ENCODE results near the gene CCL20.

DNA sequence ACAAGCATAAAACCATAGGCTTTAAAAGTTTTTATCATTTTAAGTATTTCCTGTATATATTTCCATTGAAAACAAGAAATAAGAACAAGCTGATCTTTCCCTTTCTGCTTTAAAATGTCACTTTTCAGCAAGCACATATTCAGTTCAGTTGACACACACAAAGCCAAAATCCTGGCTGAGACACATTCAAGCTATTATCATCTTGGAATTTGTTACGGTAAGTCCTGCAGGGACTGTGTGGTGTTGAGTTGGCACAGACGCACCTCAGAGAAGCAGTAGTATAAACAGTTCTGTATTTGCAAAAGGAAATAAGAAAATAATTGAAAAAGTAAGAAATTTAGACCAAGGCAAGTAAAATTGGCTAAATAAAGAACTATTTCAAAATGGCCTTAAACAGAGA, 47.4 kb downstream of the CCL20 start:
- TF ChIP-seq, protein P1, sequence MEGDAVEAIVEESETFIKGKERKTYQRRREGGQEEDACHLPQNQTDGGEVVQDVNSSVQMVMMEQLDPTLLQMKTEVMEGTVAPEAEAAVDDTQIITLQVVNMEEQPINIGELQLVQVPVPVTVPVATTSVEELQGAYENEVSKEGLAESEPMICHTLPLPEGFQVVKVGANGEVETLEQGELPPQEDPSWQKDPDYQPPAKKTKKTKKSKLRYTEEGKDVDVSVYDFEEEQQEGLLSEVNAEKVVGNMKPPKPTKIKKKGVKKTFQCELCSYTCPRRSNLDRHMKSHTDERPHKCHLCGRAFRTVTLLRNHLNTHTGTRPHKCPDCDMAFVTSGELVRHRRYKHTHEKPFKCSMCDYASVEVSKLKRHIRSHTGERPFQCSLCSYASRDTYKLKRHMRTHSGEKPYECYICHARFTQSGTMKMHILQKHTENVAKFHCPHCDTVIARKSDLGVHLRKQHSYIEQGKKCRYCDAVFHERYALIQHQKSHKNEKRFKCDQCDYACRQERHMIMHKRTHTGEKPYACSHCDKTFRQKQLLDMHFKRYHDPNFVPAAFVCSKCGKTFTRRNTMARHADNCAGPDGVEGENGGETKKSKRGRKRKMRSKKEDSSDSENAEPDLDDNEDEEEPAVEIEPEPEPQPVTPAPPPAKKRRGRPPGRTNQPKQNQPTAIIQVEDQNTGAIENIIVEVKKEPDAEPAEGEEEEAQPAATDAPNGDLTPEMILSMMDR (IDR thresholded peaks at IDR 0.05), result no peak
- TF ChIP-seq POLR2AphosphoS5 (IDR thresholded peaks at IDR 0.05), result no peak
- TF ChIP-seq EP300 (IDR thresholded peaks at IDR 0.05), result no peak
